Heart left ventricle (tissue), 16 donors: ENCODE data around the gene C12orf57. TPM values are rescaled to one million over a fixed set of nuclear protein-coding genes. Genes with fewer than 3 reads are reported as not detected.

ENCODE experiments used
- ATAC-seq, 4 donors: fragments of 200-7000 bp; cut with Tn5 transposase; one replicate each; pipeline ENCODE4 v1.9.1; 2020 to 2022; ENCODE audit warnings: moderate library complexity in 4 of 4, mild to moderate bottlenecking in 3 of 4, moderate number of reproducible peaks in 1 of 4
- DNase-seq, 5 donors: peaks; one replicate each; pipeline ENCODE4 v3.0.0-alpha.2; 2020
- H3K27ac ChIP-seq, 12 donors: fragments of 200-600 bp; sonication (generic) in 4 of 12; one replicate each; pipeline versions ENCODE4 v1.5.0 to v1.8.0; 2016 to 2022; ENCODE audit warnings: mild to moderate bottlenecking in 2 of 12
- H3K27me3 ChIP-seq, 9 donors: fragments of 200-600 bp; sonication (generic) in 2 of 9; one replicate each; pipeline versions ENCODE4 v1.5.1 to v1.8.0; 2016 to 2022; ENCODE audit warnings: mild to moderate bottlenecking in 3 of 9
- H3K36me3 ChIP-seq, 9 donors: fragments of 200-600 bp; sonication (generic) in 2 of 9; one replicate each; pipeline versions ENCODE4 v1.5.0 to v1.8.0; 2018 to 2022; ENCODE audit warnings: mild to moderate bottlenecking in 2 of 9
- H3K4me1 ChIP-seq, 12 donors: fragments of 200-600 bp; sonication (generic) in 4 of 12; one replicate each; pipeline versions ENCODE4 v1.5.0 to v1.8.0; 2016 to 2022; ENCODE audit warnings: mild to moderate bottlenecking in 3 of 12
- H3K4me3 ChIP-seq, 12 donors: fragments of 200-600 bp; sonication (generic) in 4 of 12; one replicate each; pipeline versions ENCODE4 v1.5.0 to v1.8.0; 2017 to 2022; ENCODE audit warnings: mild to moderate bottlenecking in 9 of 12, moderate library complexity in 4 of 12
- H3K9me3 ChIP-seq, 12 donors: fragments of 200-600 bp; sonication (generic) in 4 of 12; one replicate each; pipeline versions ENCODE4 v1.5.0 to v1.8.0; 2016 to 2022; ENCODE audit warnings: mild to moderate bottlenecking in 1 of 12
- CTCF ChIP-seq, 12 donors: fragments of 200-600 bp; sonication (generic) in 4 of 12; IDR thresholded peaks; one replicate each; pipeline versions ENCODE4 v1.5.0 to v1.8.0; 2018 to 2022; ENCODE audit warnings: antibody characterized with exemption in 12 of 12, mild to moderate bottlenecking in 5 of 12
- POLR2A ChIP-seq, 2 donors: fragments of 450-650 bp; IDR thresholded peaks; one replicate each; pipeline ENCODE4 v1.6.1; 2017; ENCODE audit warnings: antibody characterized with exemption in 2 of 2, mild to moderate bottlenecking in 2 of 2, moderate library complexity in 2 of 2
- WGBS, 4 donors: extraction: QIAGEN DNeasy Blood & Tissue Kit in 2 of 4; methylation state at CpG; one replicate each; pipeline versions ENCODE4 v1.1.5 to v1.1.7; 2013 to 2018; 5-methylcytosine and 5-hydroxymethylcytosine counted together
- intact Hi-C, 10 donors: fragments of 100-400 bp; cut with DNase I; formaldehyde crosslinking; loops; one replicate each; pipeline versions ENCODE4 v1.11.1 to v1.14.2; 2022
- polyA plus RNA-seq, 2 donors: library from polyadenylated mRNA; stranded (reverse); fragments of 200-250 nt; gene quantifications; one replicate each; pipeline ENCODE4 v1.2.3, GENCODE V29; 2013
- total RNA-seq, 9 donors: library from RNA; depleted of rRNA in 2 of 9; stranded (reverse); fragments of >200 nt in 2 of 9; fragmentation: NEBNext Ultra II Directional in 3 of 9; extraction: Animal tissue kit (Norgen Biotek cat#: 25700) in 3 of 9; gene quantifications; one replicate each; pipeline versions ENCODE4 v1.1.0 to v1.2.4, GENCODE V29; 2016 to 2023
- donor health status: ischemic (EF 13 %, LVEDD 7.1; RV severe dilation, severe dysfunction).
- donor health status: healthy with polysubstance abuse.
- donor health status: DM: no; HTN: yes; CAD: no.
- donor health status: DM: no; HTN: no; CAD: no.
- donor health status: ischemic (EF 25% LVEDD 6.9; RV normal size, moderate dysfunction).
- donor health status: ischemic (EF 25% LVEDD 5.7; RV mildly dilated, moderate dysfunction).
- donor health status: healthy.
- donor health status: DM: yes; HTN: yes; CAD: no.
- donor health status: ischemic (EF 35%, LVEDD 5.7; RV mildly dilated, moderate dysfunction).
- donor health status: nonischemic (EF 11% LVEDD 7.7; RV severe dilation, severe dysfunction).
- donor health status: DM: yes; HTN: yes; CAD: no.
- donor health status: PGD.
- donor health status: ischemic (EF 29% LVEDD 5.4; RV normal size, mild dysfunction).
- donor health status: nonischemic (EF 23%, LVEDD 6.1; RV moderate dilation, normal function).

The C12orf57 gene
- total and polyA plus RNA-seq, 11 donors: 108 to 460 (median 187) TPM

DNA sequence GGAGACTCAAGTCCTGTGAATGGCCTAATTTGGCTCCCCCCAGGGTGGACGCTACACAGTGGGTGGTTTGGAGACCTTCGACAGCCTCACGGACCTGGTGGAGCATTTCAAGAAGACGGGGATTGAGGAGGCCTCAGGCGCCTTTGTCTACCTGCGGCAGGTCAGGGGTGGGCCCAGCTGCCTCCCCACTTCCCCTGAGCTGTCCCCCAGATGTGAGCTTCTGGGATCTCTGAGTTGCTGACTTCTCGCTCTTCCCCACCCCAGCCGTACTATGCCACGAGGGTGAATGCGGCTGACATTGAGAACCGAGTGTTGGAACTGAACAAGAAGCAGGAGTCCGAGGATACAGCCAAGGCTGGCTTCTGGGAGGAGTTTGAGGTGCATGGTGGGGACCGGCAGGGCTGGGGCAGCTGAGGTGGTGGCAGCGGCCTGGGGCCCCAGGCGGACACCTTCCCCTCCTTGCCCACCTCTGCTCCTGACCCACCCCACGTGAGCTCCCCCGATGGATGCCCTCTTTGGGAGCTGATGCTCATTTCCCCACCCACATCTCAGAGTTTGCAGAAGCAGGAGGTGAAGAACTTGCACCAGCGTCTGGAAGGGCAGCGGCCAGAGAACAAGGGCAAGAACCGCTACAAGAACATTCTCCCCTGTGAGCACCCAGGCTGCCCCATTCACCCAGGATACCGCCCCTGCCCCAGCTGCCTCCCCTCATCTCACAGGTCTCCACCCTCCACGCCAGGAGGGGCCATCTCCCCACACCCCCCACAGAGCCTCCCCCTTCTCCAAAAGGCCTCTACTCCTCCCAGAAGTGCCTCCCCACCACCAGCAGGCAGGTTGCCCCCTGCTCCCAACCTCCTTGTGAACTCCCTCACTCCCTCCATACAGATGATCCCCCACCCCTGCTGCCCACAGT lies 11.5 kb downstream of the C12orf57 start:
- Histone ChIP-seq H3K27me3 (no peaks in the 10 kb centered on the region), H3K4me1 (peaks cover 0 to 82% (median 30%) of the 10 kb centered on the region in 12 donors), H3K36me3 (peaks cover 0 to 49% (median 0%) of the 10 kb centered on the region in 9 donors), H3K9me3 (no peaks in the 10 kb centered on the region), H3K4me3 (peak overlapping the region in 1 of 12 donors; percentile 66), H3K27ac (peak overlapping the region in 1 of 12 donors; percentile 97)
- WGBS, 4 donors: 92 to 96% (median 93%) methylated on average over 16 to 22 of the region's 22 CpGs
- ATAC-seq (no peak), DNase-seq (peak in 2 of 5 donors; percentile 5 to 20)
- TF ChIP-seq POLR2A (IDR thresholded peaks at IDR 0.05): no peak
- TF ChIP-seq CTCF (IDR thresholded peaks at IDR 0.05): no peak
- intact Hi-C loops: no loop called here

DNA sequence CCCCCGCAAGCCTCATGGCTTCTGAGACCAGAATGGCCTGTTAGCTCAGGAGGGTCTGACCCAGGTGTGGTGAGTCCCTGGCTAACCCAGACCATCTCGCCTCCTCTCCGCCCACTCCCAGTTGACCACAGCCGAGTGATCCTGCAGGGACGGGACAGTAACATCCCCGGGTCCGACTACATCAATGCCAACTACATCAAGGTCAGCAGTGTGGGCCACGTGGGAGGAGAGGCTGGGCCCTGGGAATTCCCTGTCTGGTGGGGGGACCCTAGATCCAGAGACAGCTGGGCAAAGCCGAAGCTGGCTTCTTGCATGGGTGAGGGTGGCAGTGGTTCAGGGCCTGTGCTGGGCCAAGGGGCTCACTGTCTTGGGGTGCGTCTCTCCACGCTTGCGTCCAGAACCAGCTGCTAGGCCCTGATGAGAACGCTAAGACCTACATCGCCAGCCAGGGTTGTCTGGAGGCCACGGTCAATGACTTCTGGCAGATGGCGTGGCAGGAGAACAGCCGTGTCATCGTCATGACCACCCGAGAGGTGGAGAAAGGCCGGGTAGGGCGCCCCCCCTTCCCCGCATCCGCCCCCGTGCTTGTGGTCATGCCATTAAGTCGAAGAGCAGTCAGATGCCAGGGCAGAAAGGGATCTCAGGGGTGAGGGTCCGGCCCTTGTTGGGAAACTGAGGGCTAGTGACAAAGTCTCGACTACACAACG lies 12.4 kb downstream of the C12orf57 start:
- no peak for TF ChIP-seq CTCF (IDR thresholded peaks at IDR 0.05)
- TF ChIP-seq POLR2A (IDR thresholded peaks at IDR 0.05): no peak
- Histone ChIP-seq H3K4me1 (peaks cover 0 to 83% (median 35%) of the 10 kb centered on the region in 12 donors), H3K27ac (peak overlapping the region in 1 of 12 donors; percentile 97), H3K36me3 (peaks cover 0 to 55% (median 0%) of the 10 kb centered on the region in 9 donors), H3K4me3 (no peak overlapping the region), H3K27me3 (no peaks in the 10 kb centered on the region), H3K9me3 (no peaks in the 10 kb centered on the region)
- ATAC-seq: no peak
- intact Hi-C loops: no loop called here
- peak in 1 of 5 donors; percentile 22 for DNase-seq
- 86 to 90% (median 87%) methylated on average over 18 to 28 of the region's 28 CpGs for WGBS, 4 donors

DNA sequence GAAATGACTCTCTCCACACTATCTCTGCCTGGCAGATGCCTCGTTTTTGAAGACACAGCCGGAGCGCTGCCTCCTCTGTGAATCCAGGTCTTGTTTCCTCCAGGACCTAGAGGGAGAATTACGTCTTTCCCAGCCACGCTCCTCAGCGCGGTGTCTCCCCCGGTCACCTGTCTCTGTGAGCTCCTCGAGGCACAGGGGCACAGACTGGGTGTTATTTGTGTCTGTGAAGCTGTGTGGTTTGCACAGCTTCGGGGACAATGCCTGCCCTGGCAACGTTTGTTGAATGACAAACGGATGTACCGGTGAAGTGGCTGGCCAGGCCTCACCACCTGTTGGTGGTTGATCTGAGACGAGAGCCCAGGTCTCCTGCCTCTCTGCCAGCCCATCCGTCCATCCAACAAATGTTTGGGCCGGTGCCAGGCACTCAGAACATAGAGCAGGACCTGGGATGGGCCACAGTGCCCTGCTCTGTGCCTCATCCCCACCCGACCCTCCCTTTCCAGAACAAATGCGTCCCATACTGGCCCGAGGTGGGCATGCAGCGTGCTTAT lies 13.4 kb downstream of the C12orf57 start:
- ATAC-seq: no peak
- 84 to 88% (median 88%) methylated on average over 17 to 20 of the region's 20 CpGs for whole genome bisulfite sequencing, 4 donors
- peak in 1 of 5 donors; percentile 22 for DNase-seq
- H3K36me3 ChIP-seq: peaks cover 0 to 55% (median 0%) of the 10 kb centered on the region in 9 donors
- intact Hi-C loops: no loop called here
- TF ChIP-seq POLR2A (IDR thresholded peaks at IDR 0.05): no peak
- no peak for TF ChIP-seq CTCF (IDR thresholded peaks at IDR 0.05)
- H3K9me3 ChIP-seq: no peaks in the 10 kb centered on the region
- peak overlapping the region in 1 of 12 donors; percentile 42 for H3K4me3 ChIP-seq
- H3K4me1 ChIP-seq: peaks cover 2 to 94% (median 45%) of the 10 kb centered on the region in 12 donors
- H3K27ac ChIP-seq: peak overlapping the region in 1 of 12 donors; percentile 97
- H3K27me3 ChIP-seq: no peaks in the 10 kb centered on the region
